Nucleus accumbens (tissue), 56 donors: ENCODE measurements around the gene NUP42.

ENCODE experiments used
- DNase-seq, 56 donors: peaks; one replicate each; lab custom pipeline; 2025; lab: John Stamatoyannopoulos, UW

The NUP42 gene

DNA sequence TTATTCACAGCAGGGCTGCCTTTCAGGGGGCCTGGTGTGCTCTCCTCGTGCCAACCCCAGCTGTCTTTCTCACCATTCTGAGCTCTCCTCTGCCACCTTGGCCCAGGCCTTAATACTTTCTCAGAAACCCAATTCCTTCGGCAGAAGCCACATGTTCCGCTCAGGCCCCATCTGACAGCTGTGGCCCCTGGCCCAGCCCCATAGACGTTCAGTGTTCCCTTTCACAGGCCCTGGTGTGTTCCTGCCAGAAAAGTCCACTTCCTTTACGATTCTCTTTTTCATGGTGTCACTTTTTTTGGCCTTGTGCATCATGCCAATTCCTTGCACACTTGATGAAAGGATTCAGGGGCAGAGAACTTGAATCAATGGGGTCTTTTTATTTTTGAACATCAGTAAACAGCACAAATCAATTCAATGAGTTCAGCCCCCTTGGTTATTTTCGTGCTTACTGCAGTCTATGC lies 48.8 kb downstream of the NUP42 start:
- DNase-seq: peak in 49 of 56 donors; percentile 25 to 74 (median 53)

GRCh38 chr7:23232966-23233365 lies 51.1 kb downstream of the NUP42 start:
- DNase-seq: no peak

- no peak for DNase-seq
These were observed 52.9 kb downstream of the NUP42 start for GRCh38 chr7:23234569-23235296.

DNA sequence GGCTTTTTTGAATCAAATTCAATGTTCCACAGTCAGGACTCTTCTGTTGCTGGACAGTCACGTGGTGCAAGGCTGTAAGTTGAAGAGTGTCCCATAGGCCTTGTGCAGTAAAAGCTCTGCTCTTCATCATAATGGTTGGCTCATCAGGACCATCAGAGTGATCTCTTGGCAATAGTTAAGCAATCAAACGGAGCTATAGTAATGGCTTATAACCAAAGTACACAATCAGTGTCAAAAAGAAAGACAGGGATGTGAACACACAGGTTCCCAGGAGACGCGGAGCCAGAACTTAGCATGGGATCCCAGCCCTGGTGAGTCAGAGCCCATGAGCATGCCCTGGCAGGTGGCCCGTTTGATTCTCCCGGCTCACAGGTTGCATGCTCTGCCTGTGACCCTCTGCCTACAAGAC lies 54.0 kb downstream of the NUP42 start:
- DNase-seq: no peak

DNA sequence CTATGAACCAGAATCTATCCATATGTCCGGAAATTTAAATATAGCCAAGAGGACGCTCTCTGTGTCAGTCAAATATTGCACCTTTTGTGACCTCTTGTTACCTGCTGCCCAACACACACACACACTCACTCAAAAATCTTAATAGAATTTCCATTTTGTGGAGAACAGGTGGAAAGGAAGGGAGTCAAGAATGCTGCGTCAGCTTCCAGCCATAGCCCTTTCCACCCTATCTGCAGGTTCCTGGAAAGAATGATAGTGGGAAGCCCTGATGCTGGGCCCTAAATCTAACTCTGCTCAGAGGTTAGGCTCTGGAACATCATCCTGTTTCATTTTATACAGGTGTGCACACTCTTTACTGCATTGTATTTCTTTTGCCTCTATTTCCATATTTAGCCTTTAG lies 55.2 kb downstream of the NUP42 start:
- no peak for DNase-seq

DNA sequence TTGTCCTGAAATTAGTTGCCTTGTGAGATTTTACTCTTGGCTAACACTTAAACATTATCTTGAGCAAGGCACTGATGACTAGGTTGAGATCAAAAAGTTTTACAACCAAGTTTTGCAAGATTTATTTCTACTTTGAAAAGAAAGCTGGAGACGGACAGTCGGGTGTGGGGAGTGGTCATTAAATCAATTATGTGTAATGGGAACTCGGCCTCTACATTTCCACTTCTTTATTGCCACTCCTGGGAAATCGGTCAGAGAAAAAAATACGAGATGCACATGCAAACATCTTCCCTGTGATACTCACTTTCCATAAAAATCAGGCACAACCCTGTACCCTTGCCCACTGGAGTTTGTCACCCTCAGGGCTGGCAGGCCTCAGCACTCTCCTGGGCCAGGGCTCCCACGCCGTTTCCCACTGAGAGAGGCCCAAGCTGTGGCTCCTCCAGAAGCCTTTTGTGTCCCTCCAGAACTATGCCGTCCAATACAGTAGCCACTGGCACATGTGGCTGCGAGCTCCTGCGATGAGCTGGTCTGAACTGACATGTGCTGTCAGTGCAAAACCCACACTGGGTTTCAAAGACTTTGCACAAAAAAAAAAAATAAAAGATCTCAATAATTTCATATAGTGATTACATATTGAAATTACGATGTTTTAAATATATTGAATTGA lies 57.3 kb downstream of the NUP42 start:
- no peak for DNase-seq

DNA sequence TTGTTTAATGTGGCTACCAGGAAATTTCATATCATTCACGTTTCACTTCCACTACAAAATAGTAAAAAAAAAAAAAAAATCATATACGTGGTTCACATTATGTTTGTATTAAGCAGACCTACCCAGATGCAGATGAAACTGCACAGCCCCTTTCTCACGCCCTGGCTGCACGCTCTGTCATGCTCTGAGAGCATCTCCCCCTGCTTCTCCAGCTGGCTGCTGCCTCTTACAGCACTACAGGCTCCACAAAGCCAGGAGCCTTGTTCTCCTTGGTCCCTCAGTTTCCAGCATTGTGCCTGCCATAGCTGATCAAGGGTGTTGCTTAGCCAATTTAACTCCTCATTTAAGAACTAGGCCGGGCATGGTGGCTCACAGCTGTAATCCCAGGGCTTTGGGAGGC lies 57.9 kb downstream of the NUP42 start:
- no peak for DNase-seq

DNA sequence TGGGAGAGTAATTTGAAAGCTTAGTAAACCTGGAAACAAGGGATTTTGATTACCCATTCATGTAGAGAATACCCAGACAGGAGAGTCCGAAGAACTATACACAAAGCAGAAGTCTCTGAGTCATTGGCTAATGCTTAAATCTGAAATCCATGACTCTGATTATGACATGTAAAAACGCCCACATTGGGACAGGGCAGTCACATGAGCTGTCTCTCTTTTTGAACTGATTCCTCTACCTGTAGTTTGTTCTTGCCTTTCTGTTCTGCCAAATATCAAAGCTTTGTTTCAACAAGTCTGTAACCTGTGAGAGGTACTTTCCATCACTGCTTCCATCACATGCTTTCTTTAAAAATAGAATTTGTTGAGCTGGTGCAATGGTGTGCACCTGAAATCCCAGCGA lies 60.5 kb downstream of the NUP42 start:
- no peak for DNase-seq

DNA sequence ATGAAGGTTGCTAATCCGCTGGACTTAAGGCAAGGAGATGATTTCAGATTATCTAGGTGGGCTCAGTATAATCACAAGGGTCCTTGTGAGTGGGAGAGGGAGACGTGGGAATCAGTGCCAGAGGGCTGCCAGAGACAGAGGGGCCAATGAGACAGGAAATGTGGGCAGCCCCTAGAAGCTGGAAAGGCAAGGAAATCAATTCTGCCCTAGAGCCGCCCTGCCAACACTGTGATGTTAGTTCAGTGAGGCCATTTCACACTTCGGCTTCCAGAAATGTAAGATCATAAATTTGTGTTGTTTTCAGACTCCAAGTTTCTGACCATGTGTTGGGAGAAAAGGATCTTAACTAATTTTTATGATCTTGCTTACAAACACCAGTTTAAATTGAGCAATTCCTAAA lies 61.1 kb downstream of the NUP42 start:
- no peak for DNase-seq

DNA sequence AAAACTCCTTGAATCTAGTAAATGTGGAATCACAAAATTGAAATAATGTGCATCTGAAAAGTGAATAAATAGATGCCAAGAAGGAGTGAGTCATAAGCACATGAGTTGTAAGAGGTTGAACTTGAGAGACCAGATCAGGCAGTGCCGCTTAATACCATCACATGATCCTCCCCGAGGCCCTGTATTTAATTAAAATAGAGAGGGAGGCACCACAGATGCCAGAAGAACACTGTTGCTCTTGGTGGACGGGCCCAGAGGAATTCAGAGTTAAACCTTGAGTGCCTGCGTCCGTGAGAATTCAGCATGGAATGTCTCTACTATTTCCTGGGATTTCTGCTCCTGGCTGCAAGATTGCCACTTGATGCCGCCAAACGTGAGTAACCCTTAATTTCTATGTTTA lies 64.7 kb downstream of the NUP42 start, which contains the start of gene GPNMB:
TSS of gene GPNMB (plus strand) at position 221 of the 400 bp plus-strand sequence. CDS start at position 304, 83 bp downstream.
- DNase-seq: no peak

DNA sequence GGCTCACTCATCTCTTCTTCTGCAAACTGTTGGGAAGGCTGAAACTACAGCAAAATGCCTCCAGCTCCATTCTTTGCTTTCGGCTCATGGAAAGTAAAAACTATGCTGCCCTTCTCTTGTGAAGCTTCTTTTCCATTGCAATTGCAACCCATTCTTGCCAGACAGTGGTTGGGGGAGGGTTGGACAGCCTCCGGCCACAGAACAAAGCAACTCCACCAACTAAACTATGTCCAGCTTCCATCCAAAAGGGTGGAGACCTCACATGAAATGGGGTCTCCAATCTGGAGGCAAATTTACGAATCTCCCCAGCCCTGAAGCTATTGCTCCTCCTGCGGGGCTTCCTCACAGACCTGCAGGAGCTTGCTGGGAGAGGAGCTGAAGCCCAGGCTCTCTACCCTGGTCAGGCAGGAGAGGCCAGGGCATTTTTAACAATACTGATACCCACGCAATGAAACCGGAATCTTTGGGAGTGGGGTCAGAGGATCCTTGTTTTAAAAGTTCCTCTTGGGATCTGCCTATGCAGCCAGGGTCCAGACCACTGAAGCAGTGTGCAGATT lies 65.3 kb downstream of the NUP42 start:
- no peak for DNase-seq

GRCh38 chr7:23247603-23248335 lies 65.9 kb downstream of the NUP42 start:
- DNase-seq: peak in 9 of 56 donors; percentile 9 to 30 (median 16)

- no peak for DNase-seq
These were observed 67.6 kb downstream of the NUP42 start for GRCh38 chr7:23249486-23249885.
